Measurements from ENCODE around the gene ETV7. TPM values are rescaled to one million over a fixed set of nuclear protein-coding genes. Genes with fewer than 3 reads are reported as not detected.

ETV7 gene
- total RNA-seq, 4 donors from 2014 or later, result 14.3 to 30.0 (median 15.0) TPM

DNA sequence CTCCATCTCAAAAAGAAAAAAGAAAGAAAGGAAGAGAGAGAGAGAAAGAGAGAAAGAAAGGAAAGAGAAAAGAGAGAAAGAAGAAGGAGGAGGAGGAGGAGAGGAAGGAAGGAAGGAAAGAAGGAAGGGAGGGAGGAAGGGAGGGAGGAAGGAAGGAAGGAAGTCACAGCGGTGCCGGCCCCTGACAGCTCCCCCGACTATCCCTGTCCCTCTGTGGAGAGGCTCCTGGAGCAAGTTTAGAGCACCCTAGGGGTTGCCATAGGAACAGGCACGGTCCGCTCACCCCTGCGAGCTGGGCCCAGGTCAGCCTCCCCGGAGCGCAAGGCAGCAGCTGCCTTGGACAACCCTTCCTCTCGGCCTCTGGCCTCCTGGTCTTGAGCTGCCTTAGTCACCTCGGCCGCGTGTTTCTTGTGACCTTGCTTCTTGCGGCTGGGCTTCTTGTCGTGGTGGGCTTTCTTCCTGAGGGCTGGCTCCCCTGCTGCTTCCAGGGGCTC is 57.6 kb downstream of the ETV7 start:
- no peak for DNase-seq (ENCODE audit: low spot score in 2 of 2)
- WGBS, 2 donors, result 82 to 83% methylated on average over 14 of the region's 14 CpGs
- H3K4me3 ChIP-seq (ENCODE audit: low read depth, poor library complexity, severe bottlenecking), result no peak overlapping the region
- TF ChIP-seq POLR2A (IDR thresholded peaks at IDR 0.05), result no peak
- TF ChIP-seq, protein P1, sequence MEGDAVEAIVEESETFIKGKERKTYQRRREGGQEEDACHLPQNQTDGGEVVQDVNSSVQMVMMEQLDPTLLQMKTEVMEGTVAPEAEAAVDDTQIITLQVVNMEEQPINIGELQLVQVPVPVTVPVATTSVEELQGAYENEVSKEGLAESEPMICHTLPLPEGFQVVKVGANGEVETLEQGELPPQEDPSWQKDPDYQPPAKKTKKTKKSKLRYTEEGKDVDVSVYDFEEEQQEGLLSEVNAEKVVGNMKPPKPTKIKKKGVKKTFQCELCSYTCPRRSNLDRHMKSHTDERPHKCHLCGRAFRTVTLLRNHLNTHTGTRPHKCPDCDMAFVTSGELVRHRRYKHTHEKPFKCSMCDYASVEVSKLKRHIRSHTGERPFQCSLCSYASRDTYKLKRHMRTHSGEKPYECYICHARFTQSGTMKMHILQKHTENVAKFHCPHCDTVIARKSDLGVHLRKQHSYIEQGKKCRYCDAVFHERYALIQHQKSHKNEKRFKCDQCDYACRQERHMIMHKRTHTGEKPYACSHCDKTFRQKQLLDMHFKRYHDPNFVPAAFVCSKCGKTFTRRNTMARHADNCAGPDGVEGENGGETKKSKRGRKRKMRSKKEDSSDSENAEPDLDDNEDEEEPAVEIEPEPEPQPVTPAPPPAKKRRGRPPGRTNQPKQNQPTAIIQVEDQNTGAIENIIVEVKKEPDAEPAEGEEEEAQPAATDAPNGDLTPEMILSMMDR (IDR thresholded peaks at IDR 0.05), result no peak
- intact Hi-C loops (cut with DNase I; ENCODE audit: low total_unique reads), result no loop called here

- no peak for DNase-seq (ENCODE audit: low spot score in 2 of 2)
- 85 to 90% methylated on average over 7 of the region's 7 CpGs for WGBS, 2 donors
- TF ChIP-seq POLR2A (IDR thresholded peaks at IDR 0.05), result no peak
- TF ChIP-seq, protein P1 (IDR thresholded peaks at IDR 0.05), result no peak
- no peak overlapping the region for H3K4me3 ChIP-seq (ENCODE audit: low read depth, poor library complexity, severe bottlenecking)
- intact Hi-C loops (cut with DNase I; ENCODE audit: low total_unique reads), result no loop called here
These were observed 58.9 kb downstream of the ETV7 start for GRCh38 chr6:36328600-36328999.

DNA sequence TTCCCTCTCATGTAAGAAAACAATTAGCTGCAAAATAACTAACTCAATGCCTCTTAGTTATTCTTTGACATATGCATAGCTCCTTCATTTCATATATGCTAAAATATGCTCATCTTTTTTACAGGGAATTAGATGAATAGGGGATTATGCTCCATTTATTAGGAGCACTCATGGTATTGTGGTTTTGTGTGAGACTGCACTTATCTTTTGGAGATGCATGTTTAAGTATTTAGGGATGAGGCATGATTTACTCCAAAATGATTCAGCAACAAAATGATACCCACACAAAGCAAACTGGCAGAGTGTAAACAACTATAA is 59.6 kb downstream of the ETV7 start:
- intact Hi-C loops (cut with DNase I; ENCODE audit: low total_unique reads), result no loop called here
- TF ChIP-seq POLR2A (IDR thresholded peaks at IDR 0.05), result no peak
- TF ChIP-seq, protein P1 (IDR thresholded peaks at IDR 0.05), result no peak
- H3K4me3 ChIP-seq (ENCODE audit: low read depth, poor library complexity, severe bottlenecking), result no peak overlapping the region
- DNase-seq (ENCODE audit: low spot score in 2 of 2), result no peak

DNA sequence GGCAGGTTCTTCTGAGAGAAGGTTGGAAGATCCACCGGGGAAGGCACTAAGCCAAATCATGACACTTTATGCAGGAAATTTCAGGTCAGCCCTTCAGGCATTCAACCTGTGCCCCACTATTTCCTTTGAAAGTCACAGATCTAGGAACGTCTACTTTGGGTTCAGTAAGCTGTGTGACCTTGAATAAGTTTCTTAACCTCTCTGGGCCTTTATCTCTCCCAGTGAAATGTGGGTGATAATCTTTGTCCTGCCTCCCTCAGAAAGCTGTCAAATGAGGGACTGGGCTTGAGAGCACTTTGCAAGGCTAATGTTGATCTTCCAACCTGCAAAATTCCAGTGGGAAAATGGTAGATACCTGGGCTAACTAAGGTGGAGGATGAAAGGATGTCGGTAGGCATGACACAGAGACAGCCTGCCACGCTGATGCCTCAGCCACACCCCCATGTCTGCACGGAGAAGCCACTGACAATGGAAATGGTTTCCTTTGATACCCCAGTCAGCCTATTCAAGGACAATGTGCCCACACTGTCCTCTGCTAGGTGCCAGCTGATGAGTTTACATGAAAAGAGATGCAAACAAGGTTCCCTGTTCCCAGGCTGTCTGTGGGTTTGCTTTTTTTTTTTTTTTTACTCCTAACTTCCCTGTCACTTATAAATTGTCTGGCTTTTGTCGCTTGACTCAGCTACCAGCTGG is 60.1 kb downstream of the ETV7 start:
- no peak overlapping the region for H3K4me3 ChIP-seq (ENCODE audit: low read depth, poor library complexity, severe bottlenecking)
- WGBS, 2 donors, result 34 to 39% methylated on average over 6 of the region's 6 CpGs
- no peak for TF ChIP-seq POLR2A (IDR thresholded peaks at IDR 0.05)
- TF ChIP-seq, protein P1 (IDR thresholded peaks at IDR 0.05), result no peak
- intact Hi-C loops (cut with DNase I; ENCODE audit: low total_unique reads), result no loop called here
- DNase-seq (ENCODE audit: low spot score in 2 of 2), result no peak

- no peak for DNase-seq (ENCODE audit: low spot score in 2 of 2)
- intact Hi-C loops (cut with DNase I; ENCODE audit: low total_unique reads), result no loop called here
- TF ChIP-seq, protein P1 (IDR thresholded peaks at IDR 0.05), result no peak
- TF ChIP-seq POLR2A (IDR thresholded peaks at IDR 0.05), result no peak
- H3K4me3 ChIP-seq (ENCODE audit: low read depth, poor library complexity, severe bottlenecking), result no peak overlapping the region
- WGBS, 2 donors, result 62 to 80% methylated on average over 7 of the region's 7 CpGs
These were observed 61.0 kb downstream of the ETV7 start for GRCh38 chr6:36326356-36326995.

Measured in lower leg skin (tissue), 4 donors.